ENCODE measurements around the gene AOC1.
"Not testable (repeated sequence)": the region's sequence is repeated elsewhere in the genome, so short reads cannot be mapped to it uniquely, and the experiment has no call there.

AOC1 gene

GRCh38 chr7:150852371-150852905, at the start of gene AOC1:
Gene AOC1, plus strand, starts transcription at chr7:150852517. Its CDS starts 3,954 bp downstream, at chr7:150856471.
- DNase-seq, result no peak

- no peak for DNase-seq
Observed at GRCh38 chr7:150803161-150803860, 49.0 kb upstream of the AOC1 start.

GRCh38 chr7:150804802-150805201, 47.5 kb upstream of the AOC1 start:
- DNase-seq, result no peak

- DNase-seq, result no peak
Observed at GRCh38 chr7:150805864-150806263, 46.5 kb upstream of the AOC1 start.

GRCh38 chr7:150806454-150806853, 45.9 kb upstream of the AOC1 start:
- DNase-seq, result no peak

- no peak for DNase-seq
Observed at GRCh38 chr7:150806863-150807262, 45.5 kb upstream of the AOC1 start.

GRCh38 chr7:150807616-150808438, 44.5 kb upstream of the AOC1 start:
- not testable (repeated sequence) for DNase-seq

- DNase-seq, result no peak
Observed at GRCh38 chr7:150814328-150815001, 37.9 kb upstream of the AOC1 start.

GRCh38 chr7:150818971-150819370, 33.3 kb upstream of the AOC1 start:
- no peak for DNase-seq

- no peak for DNase-seq
Observed at GRCh38 chr7:150820148-150820547, 32.2 kb upstream of the AOC1 start.

GRCh38 chr7:150820578-150821198, 31.6 kb upstream of the AOC1 start:
- DNase-seq, result no peak

- no peak for DNase-seq
Observed at GRCh38 chr7:150823043-150823442, 29.3 kb upstream of the AOC1 start.

- no peak for DNase-seq
Observed at GRCh38 chr7:150823484-150824126, 28.7 kb upstream of the AOC1 start.

GRCh38 chr7:150824379-150825177, 27.7 kb upstream of the AOC1 start:
- no peak for DNase-seq

- no peak for DNase-seq
Observed at GRCh38 chr7:150826061-150826849, 26.1 kb upstream of the AOC1 start.

- DNase-seq, result no peak
Observed at GRCh38 chr7:150828384-150828783, 23.9 kb upstream of the AOC1 start.

- DNase-seq, result no peak
Observed at GRCh38 chr7:150829426-150829825, 22.9 kb upstream of the AOC1 start.

- DNase-seq, result no peak
Observed at GRCh38 chr7:150830937-150831336, 21.4 kb upstream of the AOC1 start.

- no peak for DNase-seq
Observed at GRCh38 chr7:150831851-150832250, 20.5 kb upstream of the AOC1 start.

- no peak for DNase-seq
Observed at GRCh38 chr7:150835019-150835418, 17.3 kb upstream of the AOC1 start.
